ENCODE results near the gene CD164.

DNA sequence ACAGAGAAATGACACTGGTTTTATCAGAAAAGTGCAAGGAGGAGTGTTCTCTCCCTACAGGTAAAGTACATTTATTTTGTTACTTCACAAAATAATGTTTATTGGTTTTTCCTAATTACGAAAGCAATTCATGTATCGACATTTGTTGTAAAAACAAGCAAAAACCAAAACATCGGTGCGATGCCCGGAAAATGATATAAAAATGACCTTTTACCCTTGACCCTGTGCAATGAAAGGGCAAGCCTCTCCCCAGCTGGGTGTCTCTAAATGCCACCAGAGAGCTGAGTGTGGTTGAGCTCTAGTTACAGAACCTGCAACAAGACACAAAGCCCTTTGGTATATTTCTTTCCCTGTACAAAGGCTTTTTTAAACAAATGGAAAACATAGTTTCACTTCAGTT is 65.4 kb downstream of the CD164 start:
- TF ChIP-seq TAF1 (IDR thresholded peaks at IDR 0.05; ENCODE audit: borderline replicate concordance, low read depth, low read length) (no peak), POLR2A (IDR thresholded peaks at IDR 0.05; ENCODE audit: low read depth, low read length) (no peak), POLR2AphosphoS5 (IDR thresholded peaks at IDR 0.05; ENCODE audit: low read depth, low read length) (no peak)

Measured in GM12892 (cell line).